ENCODE data around the gene GP9. TPM values are rescaled to one million over a fixed set of nuclear protein-coding genes. Genes with fewer than 3 reads are reported as not detected.

Gene GP9
- total RNA-seq, 1 donor from 2014 or later, result not detected

Other genes starting within 250 kb of the GP9 start
- gene ACAD9, start 181.2 kb upstream of the GP9 start, total RNA-seq (ENCODE audit: unreplicated experiment), result 44.1 TPM
- gene CFAP92, start 66.7 kb upstream of the GP9 start, total RNA-seq (ENCODE audit: unreplicated experiment), result 0.15 TPM
- gene EFCC1, start 59.5 kb upstream of the GP9 start, total RNA-seq (ENCODE audit: unreplicated experiment), result not detected
- gene RAB43, start 61.0 kb downstream of the GP9 start, total RNA-seq (ENCODE audit: unreplicated experiment), result 2.3 TPM
- gene ISY1, start 100.3 kb downstream of the GP9 start, total RNA-seq (ENCODE audit: unreplicated experiment), result 18.2 TPM
- gene CNBP, start 123.1 kb downstream of the GP9 start, total RNA-seq (ENCODE audit: unreplicated experiment), result 177 TPM
- 152 TPM for gene COPG1, start 188.8 kb downstream of the GP9 start, total RNA-seq (ENCODE audit: unreplicated experiment)
- 37.7 TPM for gene HMCES, start 218.1 kb downstream of the GP9 start, total RNA-seq (ENCODE audit: unreplicated experiment)